SH-SY5Y (cell line): ENCODE measurements around the gene PRDX6.

Source experiments
- GATA2 ChIP-seq: IDR thresholded peaks from 2 replicates; pipeline ENCODE4 v1.6.1; 2011; ENCODE audit warnings: mild to moderate bottlenecking, low read depth, low read length
- GATA3 ChIP-seq: IDR thresholded peaks from 2 replicates; pipeline ENCODE4 v1.6.1; 2011; ENCODE audit warnings: low read depth, mild to moderate bottlenecking, low read length, moderate library complexity

DNA sequence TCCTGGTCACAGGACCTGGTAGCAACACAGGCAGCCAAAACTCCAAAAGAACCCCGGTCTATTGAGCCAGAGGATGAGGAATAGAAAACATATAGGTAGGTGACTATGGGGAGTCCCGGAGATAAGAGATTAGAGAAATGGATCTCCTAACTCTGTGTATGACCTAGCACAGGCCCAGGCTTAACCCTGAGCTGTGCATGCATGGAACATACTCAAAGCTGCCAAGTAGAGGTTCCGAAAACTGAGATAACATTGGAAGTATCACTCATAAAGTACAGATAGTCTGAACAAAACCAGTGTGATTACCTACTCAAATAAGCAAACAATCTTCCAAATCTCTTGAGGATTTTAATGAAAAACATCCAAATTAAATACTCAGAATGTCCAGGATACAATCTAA, 31.5 kb upstream of the PRDX6 start:
- no peak for TF ChIP-seq GATA2
- TF ChIP-seq GATA3: no peak
